Pulmonary artery endothelial cell (primary cell): ENCODE measurements around the gene ASIC1. TPM values are rescaled to one million over a fixed set of nuclear protein-coding genes. Genes with fewer than 3 reads are reported as not detected.

Experiments used
- total RNA-seq: library from RNA; depleted of rRNA; stranded (reverse); fragments of >200 nt; gene quantifications from 2 replicates; pipeline ENCODE4 v1.2.3, GENCODE V29; 2014

ASIC1 gene
- total RNA-seq, 1 donor from 2014 or later, result 0.59 TPM

Other genes starting within 250 kb of the ASIC1 start
- 11.8 and 11.9 TPM in 2 replicates for gene NCKAP5L, start 229.2 kb upstream of the ASIC1 start, total RNA-seq
- 2.3 and 3.1 TPM in 2 replicates for gene BCDIN3D, start 214.5 kb upstream of the ASIC1 start, total RNA-seq
- not detected in 2 replicates for gene FAIM2, start 153.7 kb upstream of the ASIC1 start, total RNA-seq
- not detected in 2 replicates for gene AQP2, start 106.9 kb upstream of the ASIC1 start, total RNA-seq
- gene AQP5, start 95.7 kb upstream of the ASIC1 start, total RNA-seq, result 0.07 and 0.60 TPM in 2 replicates
- gene AQP6, start 84.6 kb upstream of the ASIC1 start, total RNA-seq, result 0.04 TPM in 1 of 2 replicates, not detected in the other
- 49.2 and 84.9 TPM in 2 replicates for gene RACGAP1, start 32.1 kb upstream of the ASIC1 start, total RNA-seq
- gene SMARCD1, start 27.7 kb downstream of the ASIC1 start, total RNA-seq, result 64.4 and 66.3 TPM in 2 replicates
- gene GPD1, start 46.4 kb downstream of the ASIC1 start, total RNA-seq, result not detected in 2 replicates
- gene COX14, start 54.6 kb downstream of the ASIC1 start, total RNA-seq, result 21.0 and 41.5 TPM in 2 replicates
- 44.1 and 49.5 TPM in 2 replicates for gene CERS5, start 109.8 kb downstream of the ASIC1 start, total RNA-seq
- 75.4 and 82.8 TPM in 2 replicates for gene LIMA1, start 225.9 kb downstream of the ASIC1 start, total RNA-seq